ES-I3 (cell line): Measurements from ENCODE around the gene ZFP64.
"Not testable (repeated sequence)": the region's sequence is repeated elsewhere in the genome, so short reads cannot be mapped to it uniquely, and the experiment has no call there.

Experiments
- H3K36me3 ChIP-seq: 2 replicates; pipeline ENCODE4 v1.6.1; 2013; ENCODE audit warnings: mild to moderate bottlenecking, low read length, control low read depth, moderate library complexity; ENCODE audit not compliant: insufficient read depth
- H3K4me1 ChIP-seq: 2 replicates; pipeline ENCODE4 v1.6.1; 2013; ENCODE audit warnings: mild to moderate bottlenecking, control low read depth, low read length; ENCODE audit not compliant: insufficient read depth
- H3K9ac ChIP-seq: 2 replicates; pipeline ENCODE4 v1.6.1; 2013; ENCODE audit warnings: low read depth, mild to moderate bottlenecking, low read length, moderate library complexity
- H3K9me3 ChIP-seq: 2 replicates; pipeline ENCODE4 v1.6.1; 2013; ENCODE audit warnings: mild to moderate bottlenecking, low read length, moderate library complexity; ENCODE audit not compliant: control insufficient read depth, insufficient read depth

The ZFP64 gene

DNA sequence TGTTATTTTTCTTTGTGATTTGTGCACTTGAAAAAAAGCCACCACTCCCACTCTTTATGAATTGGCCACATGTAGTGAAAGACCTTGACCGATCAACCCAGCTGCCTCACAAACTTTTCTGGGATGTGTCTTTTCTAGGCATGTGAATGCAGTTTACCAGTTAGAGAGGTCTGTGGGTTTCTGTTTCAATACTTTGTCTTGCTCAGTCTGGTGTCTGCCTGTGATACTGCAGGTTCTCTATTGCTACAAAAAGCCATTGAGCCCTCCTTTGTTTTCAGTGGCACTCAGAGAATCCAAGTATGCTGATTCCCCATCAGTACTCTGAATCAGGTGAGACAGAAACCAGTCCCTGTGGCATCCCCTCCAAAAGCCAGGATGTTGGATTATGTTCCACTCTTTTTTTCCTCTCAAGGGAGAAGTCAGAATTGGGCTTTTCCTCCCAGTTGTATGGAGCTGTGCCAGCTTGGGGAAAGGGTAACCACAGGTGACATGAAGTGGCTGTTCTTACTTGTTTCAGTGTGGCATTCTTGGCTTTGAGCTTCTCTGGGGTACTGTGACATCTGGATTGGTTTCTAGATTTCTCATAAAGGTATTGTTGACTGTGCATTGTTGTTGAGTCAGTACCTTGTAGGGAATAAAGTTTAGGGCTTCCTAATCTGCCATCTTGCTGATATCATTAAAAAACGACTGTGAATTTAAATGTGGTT is 26.3 kb upstream of the ZFP64 start:
- Histone ChIP-seq H3K4me1 (no peaks in the 10 kb centered on the region), H3K9ac (no peak overlapping the region), H3K36me3 (no peaks in the 10 kb centered on the region), H3K9me3 (no peaks in the 10 kb centered on the region; the same call in none of the 2 replicates)

DNA sequence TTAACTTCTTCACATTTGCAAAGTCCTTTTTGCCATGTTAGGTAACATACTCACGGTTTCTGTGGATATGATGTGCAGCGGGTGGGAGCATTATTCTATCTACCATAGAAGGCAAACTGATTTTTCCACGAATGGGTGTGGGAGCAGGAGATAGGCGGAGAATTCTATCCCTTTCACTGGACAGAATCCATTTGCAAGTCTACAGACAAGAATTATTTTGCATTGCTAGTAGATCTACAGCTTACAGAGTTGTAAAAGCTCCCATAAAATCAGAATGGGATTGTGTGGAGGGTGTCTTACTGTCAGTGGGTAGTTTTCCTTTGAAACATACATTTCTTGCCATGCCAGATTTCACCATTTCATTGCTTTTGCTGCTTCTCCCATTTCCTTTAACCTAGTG is 22.4 kb upstream of the ZFP64 start:
- Histone ChIP-seq H3K9me3 (no peaks in the 10 kb centered on the region; the same call in 1 of the 2 replicates), H3K9ac (no peak overlapping the region), H3K36me3 (no peaks in the 10 kb centered on the region), H3K4me1 (peaks cover 8% of the 10 kb centered on the region)

DNA sequence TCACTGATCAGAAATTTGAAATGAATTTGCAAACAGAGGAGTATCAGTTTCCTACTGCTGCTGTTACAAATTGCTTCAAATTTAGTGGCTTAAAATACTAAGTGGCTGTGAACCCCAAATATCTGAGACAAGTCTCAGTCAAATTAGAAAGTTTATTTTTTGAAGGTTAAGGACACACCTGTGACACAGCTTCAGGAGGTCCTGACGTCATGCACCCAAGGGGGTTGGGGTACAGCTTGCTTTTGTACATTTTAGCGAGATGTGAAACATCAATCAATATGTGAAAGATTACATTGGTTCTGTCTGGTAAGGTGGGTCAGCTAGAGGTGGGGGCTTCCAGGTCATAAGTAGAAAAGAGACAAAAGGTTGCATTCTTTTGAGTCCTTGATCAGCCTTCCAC is 21.4 kb upstream of the ZFP64 start:
- Histone ChIP-seq H3K9ac (no peak overlapping the region), H3K4me1 (peaks cover 11% of the 10 kb centered on the region), H3K9me3 (no peaks in the 10 kb centered on the region; the same call in 1 of the 2 replicates), H3K36me3 (no peaks in the 10 kb centered on the region)

DNA sequence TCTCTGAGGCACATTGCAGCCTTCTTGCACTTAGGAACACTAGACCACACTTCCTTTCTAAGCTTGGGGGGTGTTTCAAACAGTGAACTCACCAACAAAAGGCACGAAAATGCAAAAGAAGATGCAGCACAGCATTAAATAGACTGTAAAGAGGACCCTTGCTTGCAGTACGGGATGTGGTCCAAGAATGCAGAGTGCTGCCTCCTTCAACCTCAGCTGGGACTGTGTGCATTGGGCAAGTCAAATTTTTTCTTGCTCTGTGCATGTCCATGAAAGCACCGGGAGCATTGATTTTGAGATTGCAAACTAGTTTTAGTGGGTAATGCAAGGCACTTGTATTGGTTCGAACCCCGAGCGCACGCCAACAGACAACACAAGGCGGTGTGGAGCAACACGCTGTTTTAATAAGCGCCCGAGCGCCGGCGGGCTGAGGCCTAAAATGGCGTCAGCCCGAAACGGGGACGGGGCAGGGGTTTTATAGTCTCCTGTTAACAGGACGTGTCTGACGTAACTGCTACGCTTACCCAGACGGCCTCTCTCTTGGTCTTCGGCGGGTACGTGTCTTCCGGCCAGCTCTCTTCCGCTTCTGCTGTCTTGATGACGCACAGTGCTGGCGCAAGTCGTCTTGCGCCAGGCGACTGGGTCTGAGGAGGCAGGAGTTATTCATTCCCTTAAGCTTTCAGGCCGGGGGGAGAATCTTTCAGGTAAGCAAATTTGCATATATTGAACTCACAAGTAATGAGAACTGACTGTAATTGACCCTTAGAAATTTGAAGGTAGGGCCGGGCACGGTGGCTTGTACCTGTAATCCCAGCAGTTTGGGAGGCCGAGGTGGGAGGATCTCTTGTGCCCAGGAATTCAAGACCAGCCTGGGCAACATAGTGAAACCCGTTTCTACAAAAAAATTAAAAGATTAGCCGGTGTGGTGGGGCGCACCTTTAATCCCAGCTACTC is 18.7 kb upstream of the ZFP64 start:
- no peaks in the 10 kb centered on the region for H3K36me3 ChIP-seq
- peaks cover 11% of the 10 kb centered on the region for H3K4me1 ChIP-seq
- no peak overlapping the region for H3K9ac ChIP-seq

DNA sequence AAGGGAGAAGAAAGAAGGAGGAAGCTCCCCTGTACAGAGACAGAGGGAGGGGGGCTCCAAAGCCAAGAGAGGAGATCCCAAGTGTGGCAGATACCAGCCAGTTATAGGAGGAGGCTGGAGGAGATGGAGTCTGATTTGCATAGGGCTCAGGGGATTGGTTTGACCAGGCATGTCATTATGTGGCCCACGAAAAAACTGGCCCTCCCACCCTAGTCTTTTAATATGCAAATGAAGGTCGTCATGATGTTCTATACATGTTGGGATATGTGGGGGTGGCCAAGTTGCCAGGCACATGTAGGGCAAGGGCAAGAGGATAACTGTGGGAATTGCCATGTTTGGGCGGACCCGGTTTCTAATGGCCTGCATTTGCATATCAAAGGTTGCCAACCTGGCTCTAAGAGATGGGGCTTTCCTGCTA is 17.6 kb upstream of the ZFP64 start:
- H3K9me3 ChIP-seq: no peaks in the 10 kb centered on the region

More for the DNA sequence above, 18.7 kb upstream of the ZFP64 start:
- no peaks in the 10 kb centered on the region; the same call in 1 of the 2 replicates for H3K9me3 ChIP-seq

DNA sequence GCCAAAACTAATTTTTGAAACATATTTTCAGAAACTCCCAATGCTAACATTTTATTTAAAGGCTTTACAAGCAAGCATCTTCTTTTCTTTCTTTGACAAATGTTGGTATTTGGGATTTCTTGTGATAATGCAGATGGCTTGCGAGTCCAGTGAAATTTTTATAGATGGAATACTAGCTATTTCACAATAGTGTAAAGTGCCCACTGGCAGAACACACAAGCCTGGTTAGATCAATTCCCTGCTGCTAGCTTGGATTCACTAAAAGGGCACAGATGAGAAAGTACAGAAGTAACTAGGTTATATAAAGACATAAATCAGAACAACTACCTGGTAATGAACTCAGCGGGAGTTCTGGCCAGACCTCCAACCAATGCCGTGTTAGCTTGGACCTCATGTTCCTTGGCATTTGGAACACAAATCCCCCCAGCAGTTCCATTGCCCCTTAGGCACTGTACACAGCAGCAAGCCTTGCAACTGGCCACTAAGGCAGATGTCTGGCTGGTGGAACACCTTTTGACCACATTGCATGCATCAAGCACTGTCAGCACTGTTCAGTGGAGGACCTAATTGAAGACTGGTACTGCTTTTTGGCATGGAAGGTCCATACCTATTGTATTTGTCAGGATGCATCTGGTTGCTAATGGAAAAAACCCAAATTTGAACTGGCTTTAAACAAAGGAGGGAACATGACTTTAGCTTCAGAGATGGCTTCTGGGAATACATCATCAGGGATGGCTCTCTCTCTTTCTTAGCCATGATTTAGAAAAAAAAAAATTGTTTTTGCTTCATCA is 15.6 kb upstream of the ZFP64 start:
- Histone ChIP-seq H3K36me3 (no peaks in the 10 kb centered on the region), H3K9me3 (no peaks in the 10 kb centered on the region), H3K4me1 (peaks cover 11% of the 10 kb centered on the region), H3K9ac (no peak overlapping the region)

More for the DNA sequence above, 17.6 kb upstream of the ZFP64 start:
- peak overlapping the region; percentile 13; the same call in 1 of the 2 replicates for H3K9ac ChIP-seq
- H3K4me1 ChIP-seq: peaks cover 11% of the 10 kb centered on the region
- H3K36me3 ChIP-seq: no peaks in the 10 kb centered on the region

DNA sequence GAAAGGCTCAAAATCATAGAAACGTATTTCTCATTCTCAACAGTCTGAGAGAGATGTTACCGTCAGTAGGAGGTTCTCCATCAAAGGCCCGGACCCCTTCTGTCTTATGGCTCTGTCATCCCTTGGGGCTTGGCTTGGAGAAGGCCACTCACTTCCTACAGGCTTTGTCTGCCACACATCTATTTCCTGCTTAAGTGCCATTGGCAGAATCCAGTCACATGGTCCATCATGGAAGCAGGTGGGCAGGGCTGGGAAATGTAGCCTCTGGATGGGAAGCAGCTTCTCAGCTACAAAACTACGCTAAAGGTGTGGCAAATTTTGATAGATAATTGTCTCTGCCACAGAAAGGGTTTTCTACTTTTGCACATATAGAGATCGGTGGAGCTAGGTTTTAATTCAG is 12.6 kb upstream of the ZFP64 start:
- Histone ChIP-seq H3K9ac (no peak overlapping the region), H3K36me3 (no peaks in the 10 kb centered on the region), H3K9me3 (no peaks in the 10 kb centered on the region), H3K4me1 (peaks cover 3% of the 10 kb centered on the region; the same call in 1 of the 2 replicates)

DNA sequence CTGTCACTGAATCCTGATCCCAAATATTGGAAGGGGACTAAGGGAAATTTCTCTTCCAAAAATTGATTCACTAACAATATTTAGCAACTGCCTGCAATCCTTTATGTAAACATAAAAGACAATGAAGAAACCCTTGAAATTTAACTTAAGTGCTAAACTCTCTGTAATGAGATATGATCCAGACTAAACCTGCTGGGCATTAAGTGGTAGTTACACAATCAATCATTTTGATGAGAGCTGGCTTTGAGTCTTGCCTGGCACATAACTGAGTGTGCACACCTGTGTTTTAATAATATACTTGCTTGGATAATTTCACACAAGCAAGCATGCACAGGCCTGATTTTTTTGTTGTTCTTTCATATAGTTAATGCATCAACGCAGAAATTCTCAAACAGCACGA is 9.8 kb upstream of the ZFP64 start:
- H3K9ac ChIP-seq: no peak overlapping the region
- H3K4me1 ChIP-seq: no peaks in the 10 kb centered on the region
- no peaks in the 10 kb centered on the region for H3K36me3 ChIP-seq
- H3K9me3 ChIP-seq: no peaks in the 10 kb centered on the region

DNA sequence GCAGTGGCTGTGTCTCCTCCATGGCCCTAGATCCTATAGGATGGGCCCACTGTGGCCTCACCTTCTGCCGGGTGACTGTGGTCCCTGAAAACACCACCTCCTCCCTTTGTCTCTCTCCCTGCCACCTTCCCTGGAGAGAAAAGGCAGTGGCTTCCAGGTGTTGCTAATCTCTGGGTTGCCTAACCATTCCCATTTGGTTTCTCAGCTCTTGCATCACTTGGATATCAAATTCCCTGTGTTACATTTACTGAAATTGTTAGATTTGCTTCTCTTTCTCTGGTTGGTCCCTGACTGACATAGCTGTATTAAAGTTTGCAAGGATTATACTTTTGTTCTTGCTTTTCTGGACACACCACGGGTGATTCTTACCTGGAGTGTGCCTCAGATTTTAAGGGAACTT is 9.3 kb upstream of the ZFP64 start:
- Histone ChIP-seq H3K4me1 (no peaks in the 10 kb centered on the region), H3K9me3 (no peaks in the 10 kb centered on the region), H3K36me3 (no peaks in the 10 kb centered on the region), H3K9ac (no peak overlapping the region)

DNA sequence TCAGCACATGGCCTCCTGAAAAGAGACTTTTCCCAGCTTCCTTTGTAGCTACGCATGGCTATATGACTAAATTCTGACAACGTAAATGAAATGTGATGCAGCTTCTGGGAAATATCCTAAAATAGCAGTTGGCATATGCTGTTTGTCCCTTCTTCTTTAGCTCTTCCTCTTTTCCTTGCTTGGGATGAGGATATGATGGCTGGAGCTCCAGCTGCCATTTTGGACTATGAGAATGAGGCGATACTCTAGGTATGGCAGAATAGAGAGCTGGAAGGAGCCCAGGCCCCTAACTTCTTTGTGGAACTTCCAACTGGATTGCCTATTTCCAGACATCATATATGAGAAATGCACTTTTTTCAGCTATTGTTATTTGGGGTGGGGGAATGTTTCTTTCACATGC is 5.3 kb upstream of the ZFP64 start:
- no peak overlapping the region; the same call in 1 of the 2 replicates for H3K9ac ChIP-seq
- H3K4me1 ChIP-seq: no peaks in the 10 kb centered on the region
- H3K36me3 ChIP-seq: no peaks in the 10 kb centered on the region
- H3K9me3 ChIP-seq: no peaks in the 10 kb centered on the region

DNA sequence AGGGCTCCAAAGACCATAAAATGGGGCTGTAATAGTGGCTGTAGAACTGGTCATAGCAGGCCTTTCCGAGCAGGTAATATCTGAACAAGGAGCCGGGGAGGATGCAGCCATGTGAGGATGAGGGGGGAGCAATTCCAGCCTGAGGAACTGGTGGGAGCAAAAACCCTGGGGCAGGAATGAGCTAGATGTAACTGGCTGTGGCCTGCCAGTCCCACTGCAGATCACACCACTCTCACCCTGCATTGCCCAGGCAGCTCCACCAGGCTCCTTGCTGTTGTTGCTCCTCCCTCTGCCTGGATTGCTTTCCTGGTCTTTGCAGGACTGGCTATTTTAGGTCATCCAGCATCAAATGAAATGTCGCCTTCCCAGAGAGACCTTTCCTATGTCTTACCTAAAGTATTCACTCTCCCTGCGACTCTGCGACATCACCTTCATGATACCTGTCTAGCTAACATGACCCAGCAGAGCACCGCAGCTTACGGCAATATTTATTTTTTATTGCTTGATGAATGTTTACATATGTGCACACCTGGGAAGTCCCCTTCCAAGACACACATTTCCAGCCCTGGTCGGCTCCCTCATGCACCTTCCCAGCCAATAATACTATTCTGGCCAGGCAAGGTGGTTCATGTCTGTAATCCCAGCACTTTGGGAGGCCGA is 2.4 kb upstream of the ZFP64 start:
- no peaks in the 10 kb centered on the region; the same call in 1 of the 2 replicates for H3K4me1 ChIP-seq
- H3K36me3 ChIP-seq: no peaks in the 10 kb centered on the region
- no peak overlapping the region for H3K9ac ChIP-seq
- H3K9me3 ChIP-seq: no peaks in the 10 kb centered on the region

DNA sequence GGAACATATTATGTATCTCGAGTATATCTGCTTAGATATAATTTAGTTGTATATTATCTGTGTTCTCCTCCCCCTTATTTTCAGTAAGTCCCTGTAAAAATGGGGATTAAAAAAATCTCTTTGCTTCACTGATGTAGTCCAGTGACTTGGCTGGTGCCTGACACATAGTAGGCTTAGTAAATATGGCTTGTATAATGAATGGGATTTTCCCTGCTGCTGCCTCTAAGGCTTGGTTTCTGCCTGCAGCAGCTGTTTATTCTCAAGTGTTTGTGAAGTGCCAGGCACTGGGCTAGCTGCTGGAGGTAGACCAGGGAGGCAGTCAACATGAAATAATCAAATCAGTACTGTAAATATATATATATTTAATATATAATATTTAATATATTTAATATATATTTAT is 1.6 kb upstream of the ZFP64 start:
- Histone ChIP-seq H3K36me3 (no peaks in the 10 kb centered on the region), H3K9ac (no peak overlapping the region), H3K9me3 (no peaks in the 10 kb centered on the region), H3K4me1 (no peaks in the 10 kb centered on the region; the same call in 1 of the 2 replicates)

DNA sequence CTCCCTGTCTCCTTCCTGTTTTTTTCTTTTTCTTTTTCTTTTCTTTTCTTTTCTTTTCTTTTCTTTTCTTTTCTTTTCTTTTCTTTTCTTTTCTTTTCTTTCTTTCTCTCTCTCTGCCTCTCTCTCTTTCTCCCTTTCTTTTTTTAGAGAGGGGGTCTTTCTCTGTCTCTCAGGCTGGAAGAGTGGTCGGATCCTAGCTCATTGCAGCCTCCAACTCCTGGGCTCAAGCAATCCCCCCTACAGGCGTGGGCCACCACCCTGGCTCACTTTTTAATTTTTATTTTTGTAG is 1.1 kb upstream of the ZFP64 start:
- peak overlapping the region; percentile 100; the same call in 1 of the 2 replicates for H3K9ac ChIP-seq
- H3K36me3 ChIP-seq, H3K4me1 ChIP-seq, H3K9me3 ChIP-seq: not testable (repeated sequence)
